ENCODE measurements around the gene EMID1.

The EMID1 gene

DNA sequence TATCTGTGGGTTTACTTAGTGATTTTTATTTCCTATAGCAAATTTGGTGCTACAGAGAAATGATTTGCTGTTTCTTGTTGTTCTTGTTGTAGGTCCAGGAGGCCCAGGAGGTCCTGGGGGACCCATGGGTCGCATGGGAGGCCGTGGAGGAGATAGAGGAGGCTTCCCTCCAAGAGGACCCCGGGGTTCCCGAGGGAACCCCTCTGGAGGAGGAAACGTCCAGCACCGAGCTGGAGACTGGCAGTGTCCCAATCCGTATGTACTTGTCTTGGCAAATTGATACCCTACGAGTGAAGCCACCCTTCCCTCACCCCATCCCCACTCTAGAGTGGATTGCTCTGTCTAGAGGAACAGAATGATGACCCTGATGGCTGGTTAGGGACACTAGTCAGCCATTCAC, 92.9 kb downstream of the EMID1 start:
- no peak for DNase-seq (ENCODE audit: low read depth)

DNA sequence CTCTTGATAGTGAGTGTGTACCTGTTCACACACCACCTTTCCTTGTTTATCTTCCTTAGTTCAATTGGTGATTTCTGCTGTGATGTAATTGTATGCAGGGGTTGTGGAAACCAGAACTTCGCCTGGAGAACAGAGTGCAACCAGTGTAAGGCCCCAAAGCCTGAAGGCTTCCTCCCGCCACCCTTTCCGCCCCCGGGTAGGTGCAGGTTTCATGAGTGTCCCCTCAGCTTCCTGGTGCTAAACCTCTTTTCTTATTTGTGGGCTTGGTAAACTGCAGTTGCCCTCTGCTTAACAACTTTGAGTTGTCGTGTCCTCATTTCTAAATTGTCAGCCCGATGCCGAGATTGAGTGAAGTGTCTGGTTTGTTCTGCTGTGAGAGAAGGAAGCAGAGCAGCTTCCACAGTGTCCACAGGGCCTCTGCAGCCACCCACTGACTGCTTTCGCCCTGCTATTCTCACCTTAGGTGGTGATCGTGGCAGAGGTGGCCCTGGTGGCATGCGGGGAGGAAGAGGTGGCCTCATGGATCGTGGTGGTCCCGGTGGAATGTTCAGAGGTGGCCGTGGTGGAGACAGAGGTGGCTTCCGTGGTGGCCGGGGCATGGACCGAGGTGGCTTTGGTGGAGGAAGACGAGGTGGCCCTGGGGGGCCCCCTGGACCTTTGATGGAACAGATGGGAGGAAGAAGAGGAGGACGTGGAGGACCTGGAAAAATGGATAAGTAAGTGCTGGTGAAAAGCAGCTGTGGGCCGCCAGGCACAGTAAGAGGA, 93.6 kb downstream of the EMID1 start:
- DNase-seq (ENCODE audit: low read depth): no peak

- no peak for DNase-seq (ENCODE audit: low read depth)
Measured at GRCh38 chr22:29300467-29300806, 94.7 kb downstream of the EMID1 start.

DNA sequence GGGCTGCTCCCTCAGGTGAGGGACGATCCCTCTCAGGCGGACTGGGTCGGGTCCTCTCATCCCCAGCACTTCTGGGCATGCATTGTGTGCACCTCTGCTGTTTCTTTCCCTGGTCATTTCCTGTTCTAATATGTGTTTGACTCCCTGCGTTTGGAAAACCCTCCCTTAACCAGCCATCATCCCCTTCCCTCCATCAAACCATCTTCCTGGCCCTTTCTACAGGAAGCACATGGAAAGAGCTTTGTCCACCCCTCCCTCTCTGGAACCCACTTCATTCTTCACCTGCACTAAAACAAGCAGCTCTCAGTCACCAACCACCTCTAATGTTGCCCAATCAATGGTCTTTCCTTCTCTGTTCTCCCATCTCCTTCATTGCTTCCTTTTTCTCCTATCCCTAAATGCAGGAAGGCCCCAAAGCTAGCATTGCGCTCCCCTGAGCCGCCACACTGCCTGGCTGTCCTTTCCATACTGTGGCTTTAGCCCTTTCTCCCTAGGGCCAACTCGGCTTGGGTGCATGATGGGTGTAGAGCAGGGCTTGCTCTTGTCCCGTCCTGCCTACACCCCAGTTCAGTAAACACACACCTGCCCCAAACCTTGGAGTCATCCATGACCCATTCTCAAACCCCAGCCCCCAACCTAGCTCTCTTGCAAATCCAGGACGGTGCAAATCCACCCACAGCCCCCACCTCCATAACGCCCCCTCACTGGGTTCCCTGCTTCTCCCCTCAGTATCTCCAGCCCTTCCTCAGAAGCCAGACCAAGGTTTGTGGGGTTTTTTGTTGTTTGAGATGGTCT, 95.3 kb downstream of the EMID1 start:
- no peak for DNase-seq (ENCODE audit: low read depth)

GRCh38 chr22:29301716-29302401, 96.2 kb downstream of the EMID1 start:
- no peak for DNase-seq (ENCODE audit: low read depth)

DNA sequence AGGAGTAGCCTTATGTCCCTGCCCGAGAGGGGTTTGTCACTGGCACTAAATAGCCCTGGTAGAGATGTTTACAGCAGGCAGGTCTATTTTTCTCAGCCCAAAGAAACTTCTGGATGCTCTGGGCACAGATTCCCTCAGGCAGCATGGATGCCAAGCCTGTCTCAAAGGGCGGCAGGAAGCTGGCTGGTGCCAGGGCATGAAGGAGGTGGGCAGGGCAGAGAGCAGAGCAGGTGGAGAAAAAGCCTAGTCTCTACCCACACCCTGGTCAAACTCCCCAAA, 96.6 kb downstream of the EMID1 start:
- no peak for DNase-seq (ENCODE audit: low read depth)

DNA sequence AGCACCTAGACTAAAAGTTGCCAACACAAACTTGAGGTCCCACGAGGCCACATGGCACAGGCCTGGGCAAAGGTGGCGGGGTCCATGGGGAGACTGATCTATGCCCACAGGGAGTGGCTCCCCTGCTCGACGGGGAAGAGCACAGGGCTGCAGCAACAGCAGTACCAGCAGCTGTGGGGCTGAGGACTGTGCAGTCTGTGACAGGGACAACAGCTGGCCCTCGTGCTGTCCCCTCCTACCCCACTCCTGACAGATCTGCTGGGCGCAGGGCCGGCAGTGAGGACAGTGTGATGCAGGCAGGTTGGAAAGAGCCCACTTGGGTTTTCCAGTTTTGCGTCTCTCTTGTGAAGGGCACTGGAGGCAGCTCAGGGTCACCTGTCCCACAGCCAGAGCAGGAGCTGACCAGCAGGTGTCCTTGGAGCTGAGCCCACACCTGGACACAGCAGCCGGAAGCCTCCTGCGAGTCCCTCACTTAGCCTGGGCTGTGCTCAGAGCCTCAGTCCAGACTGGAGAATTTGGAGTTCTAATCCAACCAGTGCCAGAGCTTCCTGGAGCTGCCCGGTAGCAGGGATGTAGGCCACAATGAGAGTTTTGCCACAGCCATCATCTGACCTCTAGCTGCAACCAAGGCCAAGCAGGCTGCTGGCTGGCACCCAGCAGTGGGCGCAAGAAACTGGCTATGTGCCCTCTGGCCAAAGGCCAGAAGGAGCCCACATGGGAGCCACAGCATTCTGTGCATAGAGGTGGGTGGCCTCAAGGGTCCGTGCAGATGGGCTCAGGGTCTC, 97.2 kb downstream of the EMID1 start:
- no peak for DNase-seq (ENCODE audit: low read depth)

DNA sequence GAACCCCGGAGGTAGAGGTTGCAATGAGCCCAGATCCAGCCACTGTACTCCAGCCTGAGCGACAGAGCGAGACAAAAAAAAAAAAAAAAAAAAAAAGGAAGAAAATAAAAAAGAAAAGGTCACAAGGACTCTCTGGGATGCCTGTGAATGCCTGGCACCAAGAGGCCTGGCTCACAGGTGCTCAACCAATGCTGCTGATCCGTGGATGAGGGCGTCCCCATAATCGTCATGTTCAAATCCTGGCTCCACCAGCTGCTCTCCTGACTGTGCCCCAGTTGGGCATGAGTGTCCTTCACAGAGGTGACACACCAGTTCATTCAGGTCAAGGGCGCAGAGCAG, 100.1 kb downstream of the EMID1 start:
- no peak for DNase-seq (ENCODE audit: low read depth)

- no peak for DNase-seq (ENCODE audit: low read depth)
Measured at GRCh38 chr22:29306175-29306834, 100.6 kb downstream of the EMID1 start, which contains the start of gene GAS2L1. TSS of gene GAS2L1 (plus strand) at chr22:29306650. CDS start at chr22:29308106, 1,456 bp downstream.

GRCh38 chr22:29306835-29307595, 101.3 kb downstream of the EMID1 start:
- DNase-seq (ENCODE audit: low read depth): no peak

- DNase-seq (ENCODE audit: low read depth): no peak
Measured at GRCh38 chr22:29307596-29308147, 102.0 kb downstream of the EMID1 start.

- no peak for DNase-seq (ENCODE audit: low read depth)
Measured at GRCh38 chr22:29308148-29308790, 102.6 kb downstream of the EMID1 start.

DNA sequence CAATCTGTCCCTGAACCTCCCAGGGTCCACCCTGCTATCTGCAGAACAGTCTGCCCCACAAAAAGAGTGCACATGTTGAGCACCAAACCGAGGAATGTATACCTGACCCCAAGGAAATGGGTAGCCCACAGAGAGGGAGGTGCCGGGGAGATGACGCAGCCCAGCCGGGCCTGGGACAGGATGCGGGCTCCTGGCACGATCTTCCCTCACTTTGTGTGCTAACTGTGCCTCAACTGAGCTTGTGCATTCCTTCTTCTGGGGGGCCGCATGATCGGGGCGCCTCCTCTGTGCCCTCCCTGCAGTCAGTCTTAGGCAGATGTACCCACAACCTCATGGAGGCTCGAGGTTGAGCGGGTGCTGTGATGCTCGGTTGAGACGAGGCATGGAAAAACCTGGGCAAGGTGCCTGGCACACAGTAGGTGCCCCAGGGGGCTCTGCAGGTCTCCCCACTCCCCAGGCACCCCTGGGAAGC, 103.1 kb downstream of the EMID1 start:
- peak; percentile 47 for DNase-seq (ENCODE audit: low read depth)
